Measurements from ENCODE around the gene OAS2. TPM values are rescaled to one million over a fixed set of nuclear protein-coding genes. Genes with fewer than 3 reads are reported as not detected.

OAS2 gene
- total RNA-seq, 1 donor from 2014 or later: 57.7 TPM

GRCh38 chr12:113056381-113056630 is 78.0 kb downstream of the OAS2 start:
- intact Hi-C loops (cut with DNase I): loop anchor here (10.0 kb wide), 1 partner anchor 118 kb away; no protein-coding TSS in a partner anchor
- Histone ChIP-seq H3K9me3 (no peaks in the 10 kb centered on the region), H3K36me3 (no peaks in the 10 kb centered on the region), H3K4me3 (peak overlapping the region; percentile 47), H3K27ac (no peak overlapping the region), H3K27me3 (peaks cover 38% of the 10 kb centered on the region), H3K4me1 (peaks cover 9% of the 10 kb centered on the region)
- ATAC-seq: no peak
- no peak for DNase-seq
- TF ChIP-seq, protein P1, sequence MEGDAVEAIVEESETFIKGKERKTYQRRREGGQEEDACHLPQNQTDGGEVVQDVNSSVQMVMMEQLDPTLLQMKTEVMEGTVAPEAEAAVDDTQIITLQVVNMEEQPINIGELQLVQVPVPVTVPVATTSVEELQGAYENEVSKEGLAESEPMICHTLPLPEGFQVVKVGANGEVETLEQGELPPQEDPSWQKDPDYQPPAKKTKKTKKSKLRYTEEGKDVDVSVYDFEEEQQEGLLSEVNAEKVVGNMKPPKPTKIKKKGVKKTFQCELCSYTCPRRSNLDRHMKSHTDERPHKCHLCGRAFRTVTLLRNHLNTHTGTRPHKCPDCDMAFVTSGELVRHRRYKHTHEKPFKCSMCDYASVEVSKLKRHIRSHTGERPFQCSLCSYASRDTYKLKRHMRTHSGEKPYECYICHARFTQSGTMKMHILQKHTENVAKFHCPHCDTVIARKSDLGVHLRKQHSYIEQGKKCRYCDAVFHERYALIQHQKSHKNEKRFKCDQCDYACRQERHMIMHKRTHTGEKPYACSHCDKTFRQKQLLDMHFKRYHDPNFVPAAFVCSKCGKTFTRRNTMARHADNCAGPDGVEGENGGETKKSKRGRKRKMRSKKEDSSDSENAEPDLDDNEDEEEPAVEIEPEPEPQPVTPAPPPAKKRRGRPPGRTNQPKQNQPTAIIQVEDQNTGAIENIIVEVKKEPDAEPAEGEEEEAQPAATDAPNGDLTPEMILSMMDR (IDR thresholded peaks at IDR 0.05): no peak

DNA sequence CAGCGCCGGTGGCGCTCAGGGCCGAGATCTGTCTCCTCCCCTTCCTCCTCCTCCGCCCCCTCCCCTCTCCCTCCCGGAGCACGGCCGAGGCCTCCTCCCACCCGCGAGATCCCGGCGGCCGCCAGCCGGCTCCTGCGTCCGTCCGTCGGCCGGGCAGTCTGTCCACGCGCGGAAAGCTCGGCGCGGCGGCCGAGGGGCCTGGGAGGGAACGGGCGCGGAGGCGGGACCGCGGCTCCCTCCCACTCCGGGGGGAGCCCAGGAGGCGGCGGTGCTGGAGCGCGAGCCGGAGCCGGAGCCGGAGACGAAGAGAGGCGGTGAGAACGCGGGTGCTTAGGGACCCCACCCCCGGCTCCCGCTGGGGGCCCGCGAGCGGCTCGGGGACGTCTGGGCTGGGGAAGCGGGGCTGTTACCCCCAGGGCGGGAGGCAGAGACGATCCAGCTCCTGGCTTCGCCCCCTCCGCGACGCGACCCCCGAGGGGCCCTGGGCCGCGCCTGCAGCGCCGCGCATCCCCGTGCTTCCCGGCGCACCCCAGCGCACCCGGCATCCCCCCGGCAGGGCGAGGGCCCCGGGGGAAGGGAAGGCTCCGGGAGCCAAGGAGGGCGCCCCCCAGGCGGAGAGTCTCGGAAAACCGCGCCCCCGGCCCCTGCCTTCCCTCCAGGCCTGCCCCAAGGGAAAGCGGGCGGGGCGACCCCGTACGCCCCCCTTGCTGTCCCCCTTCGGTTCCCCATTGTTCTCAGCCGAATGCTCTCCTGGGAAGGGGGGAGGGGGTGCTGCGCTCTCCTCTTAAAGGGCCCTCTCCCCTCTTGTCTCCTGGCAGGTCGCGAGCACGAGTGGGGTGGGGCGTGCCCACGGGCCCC is 78.5 kb downstream of the OAS2 start, which contains the start of gene DTX1:
Gene DTX1 (plus strand): TSS at position 100 of the 858 bp plus-strand sequence. CDS start 1,463 bp downstream, outside the sequence.
- H3K9me3 ChIP-seq: no peaks in the 10 kb centered on the region
- peak within 1 kb of the TSS; percentile 47 for H3K4me3 ChIP-seq
- peaks cover 38% of the 10 kb centered on the region for H3K27me3 ChIP-seq
- no peaks in the 10 kb centered on the region for H3K36me3 ChIP-seq
- peak; percentile 28 for ATAC-seq
- DNase-seq: peak; percentile 66
- intact Hi-C loops (cut with DNase I): loop anchor here (10.0 kb wide), 1 partner anchor 118 kb away; no protein-coding TSS in a partner anchor
- peaks cover 9% of the 10 kb centered on the region for H3K4me1 ChIP-seq
- TF ChIP-seq, protein P1 (IDR thresholded peaks at IDR 0.05): no peak
- no peak within 1 kb of the TSS for H3K27ac ChIP-seq

DNA sequence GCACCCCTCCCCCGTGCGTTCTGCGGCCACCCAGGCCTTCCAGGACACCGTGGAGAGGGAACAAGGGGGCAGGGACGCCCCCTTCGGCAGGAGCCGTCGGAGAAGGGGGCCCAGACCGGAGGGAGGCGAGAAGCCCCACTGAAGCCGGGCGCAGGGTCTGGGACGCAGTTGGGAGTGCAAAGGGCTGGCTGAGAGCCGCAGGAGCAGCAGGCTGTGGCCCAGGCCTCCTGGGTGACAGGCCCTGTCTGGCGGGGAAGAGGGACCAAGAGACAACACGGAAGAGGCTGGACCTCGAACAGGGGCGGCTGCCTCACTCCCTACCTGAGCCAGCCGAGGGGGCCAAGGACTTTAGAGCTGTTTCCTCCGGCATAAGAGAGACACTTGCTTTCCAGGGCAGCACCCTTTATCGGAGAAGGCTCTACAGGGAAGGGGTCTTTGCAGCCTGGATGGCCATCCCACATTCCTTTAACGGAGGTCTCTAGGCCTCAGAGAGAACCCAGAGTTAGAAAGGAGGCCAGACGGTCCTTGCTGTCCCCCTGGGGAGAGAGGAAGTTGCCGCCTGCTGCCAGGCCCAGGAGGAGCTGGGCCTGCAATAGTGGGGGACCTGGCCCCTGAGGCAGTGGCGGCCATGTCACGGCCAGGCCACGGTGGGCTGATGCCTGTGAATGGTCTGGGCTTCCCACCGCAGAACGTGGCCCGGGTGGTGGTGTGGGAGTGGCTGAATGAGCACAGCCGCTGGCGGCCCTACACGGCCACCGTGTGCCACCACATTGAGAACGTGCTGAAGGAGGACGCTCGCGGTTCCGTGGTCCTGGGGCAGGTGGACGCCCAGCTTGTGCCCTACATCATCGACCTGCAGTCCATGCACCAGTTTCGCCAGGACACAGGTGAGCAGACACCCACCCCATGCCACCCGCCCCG is 79.5 kb downstream of the OAS2 start:
- no peaks in the 10 kb centered on the region for H3K36me3 ChIP-seq
- H3K27ac ChIP-seq: no peak overlapping the region
- H3K9me3 ChIP-seq: no peaks in the 10 kb centered on the region
- DNase-seq: peak; percentile 63
- peaks cover 9% of the 10 kb centered on the region for H3K4me1 ChIP-seq
- no peak for ATAC-seq
- H3K27me3 ChIP-seq: peaks cover 41% of the 10 kb centered on the region
- TF ChIP-seq, protein P1 (IDR thresholded peaks at IDR 0.05): no peak
- peak overlapping the region; percentile 47 for H3K4me3 ChIP-seq
- intact Hi-C loops (cut with DNase I): loop anchor here (10.0 kb wide), 1 partner anchor 117 kb away; no protein-coding TSS in a partner anchor

GRCh38 chr12:113058553-113058952 is 80.2 kb downstream of the OAS2 start:
- Histone ChIP-seq H3K9me3 (no peaks in the 10 kb centered on the region), H3K36me3 (no peaks in the 10 kb centered on the region), H3K27me3 (peaks cover 49% of the 10 kb centered on the region), H3K4me3 (no peak overlapping the region), H3K27ac (no peak overlapping the region), H3K4me1 (peaks cover 9% of the 10 kb centered on the region)
- intact Hi-C loops (cut with DNase I): loop anchor here (10.0 kb wide), 1 partner anchor 116 kb away; no protein-coding TSS in a partner anchor
- no peak for DNase-seq
- no peak for ATAC-seq
- TF ChIP-seq, protein P1 (IDR thresholded peaks at IDR 0.05): no peak

DNA sequence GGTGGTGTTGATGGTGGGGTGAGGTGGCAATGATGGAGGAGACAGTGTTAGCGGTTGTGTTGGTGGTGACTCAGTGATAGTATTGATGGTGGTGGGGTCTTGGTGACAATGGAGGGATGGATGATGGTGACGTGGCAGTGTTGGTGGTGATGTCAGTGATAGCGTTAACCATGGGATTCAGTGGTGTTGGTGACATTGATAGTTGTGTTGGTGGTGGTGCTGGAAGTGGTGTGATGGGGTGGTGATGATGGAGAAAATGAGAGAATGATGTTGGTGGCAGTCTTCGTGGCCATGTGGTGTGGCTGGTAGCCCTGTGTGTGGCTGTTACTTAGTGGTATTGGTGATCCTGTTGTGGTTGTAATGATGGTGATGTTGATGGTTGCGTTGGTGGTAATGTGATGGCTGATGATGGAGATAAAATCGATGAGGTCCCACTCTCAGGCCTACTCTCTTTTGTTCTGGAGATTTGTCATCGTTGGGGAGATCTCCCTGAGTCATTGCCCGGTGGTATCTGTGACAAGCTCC is 80.8 kb downstream of the OAS2 start:
- DNase-seq (no peak), ATAC-seq (no peak)
- Histone ChIP-seq H3K4me1 (peaks cover 9% of the 10 kb centered on the region), H3K27ac (no peak overlapping the region), H3K27me3 (peaks cover 52% of the 10 kb centered on the region), H3K9me3 (no peaks in the 10 kb centered on the region), H3K4me3 (no peak overlapping the region), H3K36me3 (no peaks in the 10 kb centered on the region)
- TF ChIP-seq, protein P1 (IDR thresholded peaks at IDR 0.05): no peak
- intact Hi-C loops (cut with DNase I): loop anchor here (10.0 kb wide), 1 partner anchor 116 kb away; no protein-coding TSS in a partner anchor
